H1 (cell line): ENCODE measurements around the gene SEMA4C. TPM values are rescaled to one million over a fixed set of nuclear protein-coding genes. Genes with fewer than 3 reads are reported as not detected.

Experiments
- CTCF ChIA-PET: fragments of 300-600 bp; sonication (Branson Sonifier 250); formaldehyde crosslinking; loops from one replicate; lab custom pipeline; 2021; ENCODE audit not compliant: partially characterized antibody; lab: Charles Lee
- POLR2A ChIA-PET: fragments of 300-600 bp; sonication (Branson Sonifier 250); formaldehyde crosslinking; loops from one replicate; lab custom pipeline; 2021; ENCODE audit warnings: inconsistent platforms; ENCODE audit not compliant: partially characterized antibody; lab: Charles Lee
- DNase-seq, 2 experiments: peaks; one replicate each; pipeline versions ENCODE4 v3.0.0 to v3.0.0-alpha.2; 2010 to 2022; ENCODE audit warnings: low spot score in 2 of 2, low read depth in 1 of 2, mixed read lengths in 1 of 2
- FAIRE-seq: peaks from 2 replicates; lab custom pipeline; 2011; peaks lifted over from hg19 to GRCh38; lab: Jason Lieb, UNC
- H2AFZ ChIP-seq: 2 replicates; pipeline ENCODE4 v1.8.1; 2012; ENCODE audit warnings: low read length, inconsistent platforms
- H2AK5ac ChIP-seq: 2 replicates; pipeline ENCODE4 v1.6.1; 2013; ENCODE audit warnings: low read depth, low read length
- H2BK120ac ChIP-seq: replicated peaks from 2 replicates; pipeline ENCODE3; 2013; ENCODE audit warnings: low read depth, low read length, inconsistent platforms
- H2BK12ac ChIP-seq: 2 replicates; pipeline ENCODE4 v1.6.1; 2013; ENCODE audit warnings: low read depth, low read length
- H2BK15ac ChIP-seq: 2 replicates; pipeline ENCODE4 v1.6.1; 2013; ENCODE audit warnings: low read length
- H2BK20ac ChIP-seq: 2 replicates; pipeline ENCODE4 v1.6.1; 2013; ENCODE audit warnings: low read length
- H2BK5ac ChIP-seq: 2 replicates; pipeline ENCODE4 v1.6.1; 2013; ENCODE audit warnings: low read depth, low read length
- H3K14ac ChIP-seq: 2 replicates; pipeline ENCODE4 v1.6.1; 2013; ENCODE audit warnings: inconsistent platforms; ENCODE audit not compliant: insufficient read length
- H3K18ac ChIP-seq: 2 replicates; pipeline ENCODE4 v1.6.1; 2013; ENCODE audit warnings: low read length; ENCODE audit errors: extremely low read depth
- H3K23ac ChIP-seq: 2 replicates; pipeline ENCODE4 v1.6.1; 2013; ENCODE audit warnings: inconsistent platforms; ENCODE audit not compliant: insufficient read length
- H3K23me2 ChIP-seq: 2 replicates; pipeline ENCODE4 v1.6.1; 2013; ENCODE audit warnings: low read depth, low read length
- H3K27ac ChIP-seq: 2 replicates; pipeline ENCODE4 v1.6.1; 2011; ENCODE audit warnings: low read depth, low read length, inconsistent platforms
- H3K27me3 ChIP-seq, 4 experiments: replicated peaks in 1 of 4; 1 replicate in 1 of 4; 2 replicates in 3 of 4; pipeline versions ENCODE4 v1.6.1 to v1.8.1; 2011 to 2013; ENCODE audit warnings: low read length in 3 of 4, mild to moderate bottlenecking in 3 of 4, inconsistent platforms in 2 of 4, mixed read lengths in 2 of 4, moderate library complexity in 1 of 4; ENCODE audit not compliant: control insufficient read depth in 3 of 4, insufficient read depth in 3 of 4; ENCODE audit errors: extremely low read depth in 1 of 4
- H3K36me3 ChIP-seq, 4 experiments: 2 replicates each; pipeline versions ENCODE4 v1.6.1 to v1.8.1; 2011 to 2013; ENCODE audit warnings: mild to moderate bottlenecking in 4 of 4, low read length in 3 of 4, moderate library complexity in 2 of 4, control low read depth in 1 of 4, inconsistent platforms in 1 of 4; ENCODE audit not compliant: insufficient read depth in 4 of 4, control insufficient read depth in 2 of 4
- H3K4ac ChIP-seq: replicated peaks from 2 replicates; pipeline ENCODE3; 2013; ENCODE audit warnings: low read length, low read depth, mixed read lengths, inconsistent platforms; ENCODE audit not compliant: insufficient read length
- H3K4me1 ChIP-seq, 4 experiments: replicated peaks in 1 of 4; 1 replicate in 1 of 4; 2 replicates in 3 of 4; pipeline versions ENCODE4 v1.6.1 to v1.8.1; 2011 to 2013; ENCODE audit warnings: low read length in 3 of 4, inconsistent platforms in 2 of 4, mixed read lengths in 1 of 4; ENCODE audit not compliant: insufficient read depth in 4 of 4, control insufficient read depth in 3 of 4
- H3K4me2 ChIP-seq, 2 experiments: 2 replicates each; pipeline versions ENCODE4 v1.6.1 to v1.8.1; 2011 to 2013; ENCODE audit warnings: low read depth in 2 of 2, low read length in 2 of 2, control low read depth in 1 of 2, inconsistent platforms in 1 of 2, mild to moderate bottlenecking in 1 of 2; ENCODE audit not compliant: insufficient read depth in 1 of 2
- H3K4me3 ChIP-seq, 4 experiments: fragments of 200-600, 300-600 bp in 1 of 4; sonication (generic), shearing (Covaris generic), sonication (Bioruptor Twin) in 1 of 4; 2 replicates each; pipeline versions ENCODE4 v1.5.1 to v1.8.1; 2011 to 2016; ENCODE audit warnings: low read length in 4 of 4, low read depth in 3 of 4, control low read depth in 2 of 4, inconsistent platforms in 2 of 4, mild to moderate bottlenecking in 2 of 4, mixed read lengths in 1 of 4, moderate library complexity in 1 of 4; ENCODE audit not compliant: insufficient read depth in 2 of 4; ENCODE audit errors: extremely low read depth in 1 of 4
- H3K56ac ChIP-seq: replicated peaks from 2 replicates; pipeline ENCODE3; 2013; ENCODE audit warnings: low read depth, mild to moderate bottlenecking, mixed read lengths, low read length, inconsistent platforms; ENCODE audit not compliant: insufficient read length
- H3K79me1 ChIP-seq: 2 replicates; pipeline ENCODE4 v1.6.1; 2013; ENCODE audit warnings: low read depth, low read length, control low read depth
- H3K79me2 ChIP-seq, 2 experiments: 2 replicates each; pipeline versions ENCODE4 v1.6.1 to v1.8.1; 2012 to 2013; ENCODE audit warnings: low read length in 2 of 2, mild to moderate bottlenecking in 2 of 2, inconsistent platforms in 1 of 2; ENCODE audit not compliant: insufficient read depth in 2 of 2, control insufficient read depth in 1 of 2
- H3K9ac ChIP-seq, 4 experiments: replicated peaks in 1 of 4; 1 replicate in 1 of 4; 2 replicates in 3 of 4; pipeline versions ENCODE4 v1.6.1 to v1.8.1; 2011 to 2013; ENCODE audit warnings: low read depth in 3 of 4, low read length in 3 of 4, control low read depth in 2 of 4, mild to moderate bottlenecking in 2 of 4, moderate library complexity in 2 of 4, inconsistent platforms in 1 of 4; ENCODE audit errors: extremely low read depth in 1 of 4
- H3K9me3 ChIP-seq, 2 experiments: 2 replicates each; pipeline versions ENCODE4 v1.6.1 to v1.8.1; 2012 to 2013; ENCODE audit warnings: mild to moderate bottlenecking in 2 of 2, moderate library complexity in 2 of 2, control low read depth in 1 of 2, inconsistent platforms in 1 of 2, low read depth in 1 of 2, low read length in 1 of 2, mixed read lengths in 1 of 2; ENCODE audit not compliant: insufficient read depth in 2 of 2
- H4K20me1 ChIP-seq, 2 experiments: replicated peaks in 1 of 2; 2 replicates each; pipeline versions ENCODE3 to v1.8.1; 2011 to 2013; ENCODE audit warnings: inconsistent platforms in 2 of 2, low read length in 2 of 2, mild to moderate bottlenecking in 1 of 2; ENCODE audit not compliant: insufficient read depth in 2 of 2, control insufficient read depth in 1 of 2
- H4K5ac ChIP-seq: 2 replicates; pipeline ENCODE4 v1.6.1; 2013; ENCODE audit warnings: low read length, low read depth, mixed read lengths, inconsistent platforms; ENCODE audit not compliant: insufficient read length
- H4K8ac ChIP-seq: 2 replicates; pipeline ENCODE4 v1.8.0; 2013; ENCODE audit warnings: mild to moderate bottlenecking, moderate library complexity, low read length, inconsistent platforms; ENCODE audit not compliant: insufficient read depth; ENCODE audit errors: extremely low read depth
- H4K91ac ChIP-seq: replicated peaks from 2 replicates; pipeline ENCODE3; 2013; ENCODE audit warnings: low read length, mixed read lengths, inconsistent platforms; ENCODE audit not compliant: insufficient read length
- CHD2 ChIP-seq: IDR thresholded peaks from 2 replicates; pipeline ENCODE4 v1.6.1; 2012; ENCODE audit warnings: low read length, improper control_type of control experiment
- WGBS, 2 experiments: shearing (Covaris generic) in 1 of 2; methylation state at CpG; one replicate each; pipeline versions ENCODE4 v1.1.6 to v1.1.7; 2013 to 2015; ENCODE audit warnings: low lambda C conversion rate in 2 of 2, mixed read lengths in 2 of 2, inconsistent platforms in 1 of 2, low coverage in 1 of 2, missing lambda C conversion rate in 1 of 2; ENCODE audit not compliant: insufficient replicate concordance in 2 of 2, insufficient coverage in 1 of 2, insufficient read length in 1 of 2; ENCODE audit errors: extremely low coverage in 1 of 2, missing lambda C conversion rate in 1 of 2; 5-methylcytosine and 5-hydroxymethylcytosine counted together
- polyA plus RNA-seq, 7 experiments: library from polyadenylated mRNA; depleted of rRNA in 3 of 7; stranded (reverse) in 5 of 7; unstranded in 2 of 7; fragments of >200 nt in 5 of 7; fragments of 200-250 nt in 2 of 7; gene quantifications; 1 replicate in 5 of 7; 2 replicates in 1 of 7; 4 replicates in 1 of 7; pipeline versions ENCODE4 v1.2.1 to v1.2.3, GENCODE V29; 2011 to 2013; ENCODE audit warnings: missing spikeins in 2 of 7, mixed read lengths in 2 of 7
- total RNA-seq: library from RNA; stranded (reverse); fragmentation: NEBNext Ultra II Directional; extraction: Animal tissue kit (Norgen Biotek cat#: 25700); gene quantifications from 2 replicates; pipeline ENCODE4 v1.2.1, GENCODE V29; 2021

SEMA4C gene
- total and polyA plus RNA-seq, 2 of the 8 experiments (the other 6 are each of a cell fraction or from before 2014, with no cell fraction given), result 47.5 to 67.3 TPM

- ChIA-PET POLR2A (interaction anchor here (0.7 to 2.9 kb wide), 5 partner anchors 11 to 90 kb away, joined by 4 to 9 read pairs (median 5); no protein-coding TSS in a partner anchor), CTCF (interaction anchor here (0.7 to 8.3 kb wide), 13 partner anchors 10 to 97 kb away, joined by 3 to 89 read pairs (median 4); no protein-coding TSS in a partner anchor)
- Histone ChIP-seq H3K36me3 (peaks cover 34 to 72% (median 55%) of the 10 kb centered on the region in 4 experiments), H3K4ac (no peak overlapping the region), H3K79me1 (peaks cover 16% of the 10 kb centered on the region), H3K4me3 (no peak overlapping the region), H3K9ac (no peak overlapping the region), H3K23me2 (peaks cover 13% of the 10 kb centered on the region), H3K14ac (no peak overlapping the region), H3K9me3 (no peaks in the 10 kb centered on the region), H3K23ac (no peak overlapping the region), H3K27me3 (no peaks in the 10 kb centered on the region), H2AFZ (no peak overlapping the region), H2AK5ac (no peak overlapping the region), H3K27ac (no peak overlapping the region), H3K56ac (no peak overlapping the region), H2BK5ac (no peak overlapping the region), H4K8ac (no peak overlapping the region), H3K18ac (no peak overlapping the region), H2BK12ac (no peak overlapping the region), H2BK20ac (no peak overlapping the region), H3K4me2 (no peak overlapping the region), H2BK15ac (no peak overlapping the region), H4K5ac (no peak overlapping the region)
- no peak for DNase-seq
- no peak for TF ChIP-seq CHD2
- TF ChIP-seq, all 59 proteins: peak for 0
- WGBS, 2 experiments, result 95% methylated on average over 17 of the region's 19 CpGs; no CpG with 5 or more reads in 1 of the 2 experiments
- peaks cover 14 to 29% of the 10 kb centered on the region in 2 experiments for H4K20me1 ChIP-seq
- H3K79me2 ChIP-seq, result peaks cover 4 to 34% of the 10 kb centered on the region in 2 experiments
- no peak for FAIRE-seq
- no peak overlapping the region for H2BK120ac ChIP-seq
- no peak overlapping the region for H4K91ac ChIP-seq
- H3K4me1 ChIP-seq, result peaks cover 0 to 19% (median 12%) of the 10 kb centered on the region in 4 experiments; a peak in 6 of 7 replicates
These were observed 6.1 kb downstream of the SEMA4C start for GRCh38 chr2:96863575-96864342.
